Measurements from ENCODE around the gene TNFAIP8L2. TPM values are rescaled to one million over a fixed set of nuclear protein-coding genes. Genes with fewer than 3 reads are reported as not detected.
A peak's percentile ranks its signal among the peaks of the same experiment; 100 is the strongest.

Gene TNFAIP8L2
- total RNA-seq, result 10 to 100 TPM; 45.9 to 49.7 TPM
- polyA plus RNA-seq, result 10 to 100 TPM; 10.8 to 42.3 TPM

GRCh38 chr1:151156515-151156819 is at the start of gene TNFAIP8L2:
TSS of gene TNFAIP8L2 (plus strand) at chr1:151156649. CDS start at chr1:151158698, 2,049 bp downstream.
- peak within 1 kb of the TSS; percentile 89 to 96 (median 94) for H3K27ac Mint-ChIP-seq
- intact Hi-C loops (cut with micrococcal nuclease), result loop anchor here (1.0 to 5.0 kb wide), 9 partner anchors 36 to 594 kb away; partner anchors contain the start of genes GABPB2, MINDY1, PI4KB and PRUNE1
- peak within 1 kb of the TSS; percentile 82 to 98 for H3K4me3 ChIP-seq (ENCODE audit: low read length in 2 of 2)

GRCh38 chr1:151106894-151107293 is 49.6 kb upstream of the TNFAIP8L2 start:
- no peaks in the 10 kb centered on the region for H3K4me1 Mint-ChIP-seq
- H3K27ac ChIP-seq (ENCODE audit: low read depth, low read length), result no peak overlapping the region
- no peak overlapping the region for H3K4me3 ChIP-seq (ENCODE audit: low read length in 2 of 2)
- H3K27me3 ChIP-seq (ENCODE audit: insufficient read depth, low read length), result no peaks in the 10 kb centered on the region
- no peaks in the 10 kb centered on the region for H3K4me1 ChIP-seq (ENCODE audit: insufficient read depth, low read length)
- no peaks in the 10 kb centered on the region for H3K9me3 ChIP-seq (ENCODE audit: control insufficient read depth in 1 of 2, low read length in 2 of 2)
- intact Hi-C loops (cut with micrococcal nuclease), result no loop called here
- H3K36me3 Mint-ChIP-seq, result peaks cover 20 to 37% of the 10 kb centered on the region in 2 donors
- no peak for DNase-seq
- H3K4me3 Mint-ChIP-seq, result no peak overlapping the region
- no peaks in the 10 kb centered on the region for H3K9me3 Mint-ChIP-seq
- H3K36me3 ChIP-seq (ENCODE audit: insufficient read depth, low read length), result peaks cover 14% of the 10 kb centered on the region
- ChIA-PET CTCF (ENCODE audit: partially characterized antibody) (interaction anchor here (0.6 to 2.3 kb wide), 3 partner anchors 49 to 82 kb away, joined by 3 to 9 read pairs (median 3); partner anchors contain the start of gene TNFAIP8L2), POLR2A (ENCODE audit: partially characterized antibody) (no interaction called here)
- H3K27ac Mint-ChIP-seq, result peak overlapping the region in 1 of 7 donors; percentile 31
- no peaks in the 10 kb centered on the region for H3K27me3 Mint-ChIP-seq

More at GRCh38 chr1:151156515-151156819, at the start of gene TNFAIP8L2:
- no peaks in the 10 kb centered on the region for H3K27me3 Mint-ChIP-seq
- Histone ChIP-seq H3K27ac (ENCODE audit: low read depth, low read length) (peak within 1 kb of the TSS; percentile 68), H3K36me3 (ENCODE audit: insufficient read depth, low read length) (peaks cover 11% of the 10 kb centered on the region), H3K4me1 (ENCODE audit: insufficient read depth, low read length) (peaks cover 47% of the 10 kb centered on the region), H3K9me3 (ENCODE audit: control insufficient read depth in 1 of 2, low read length in 2 of 2) (no peaks in the 10 kb centered on the region), H3K27me3 (ENCODE audit: insufficient read depth, low read length) (no peaks in the 10 kb centered on the region)
- peaks cover 27 to 34% of the 10 kb centered on the region in 2 donors for H3K36me3 Mint-ChIP-seq
- peak; percentile 61 to 85 (median 65) for DNase-seq
- peak within 1 kb of the TSS; percentile 98 to 100 (median 98) for H3K4me3 Mint-ChIP-seq
- ChIA-PET CTCF (ENCODE audit: partially characterized antibody) (interaction anchor here (0.6 to 6.5 kb wide), 31 partner anchors 9 to 875 kb away, joined by 3 to 324 read pairs (median 6); partner anchors contain the start of genes C1orf56, CDC42SE1, GABPB2 and LYSMD1), POLR2A (ENCODE audit: partially characterized antibody) (interaction anchor here (0.6 to 7.8 kb wide), 29 partner anchors 9 to 578 kb away, joined by 3 to 79 read pairs (median 6); partner anchors contain the start of genes C1orf56, CDC42SE1, CERS2 and GABPB2)
- H3K4me1 Mint-ChIP-seq, result peaks cover 25 to 55% (median 35%) of the 10 kb centered on the region in 4 donors
- no peaks in the 10 kb centered on the region for H3K9me3 Mint-ChIP-seq

- ChIA-PET POLR2A (ENCODE audit: partially characterized antibody) (no interaction called here), CTCF (ENCODE audit: partially characterized antibody) (interaction anchor here (6.9 kb wide), 1 partner anchor 9 kb away, joined by 47 read pairs; no protein-coding TSS in a partner anchor)
- Histone ChIP-seq H3K4me1 (ENCODE audit: insufficient read depth, low read length) (no peaks in the 10 kb centered on the region), H3K36me3 (ENCODE audit: insufficient read depth, low read length) (peaks cover 14% of the 10 kb centered on the region), H3K27ac (ENCODE audit: low read depth, low read length) (no peak overlapping the region), H3K4me3 (ENCODE audit: low read length in 2 of 2) (no peak overlapping the region), H3K9me3 (ENCODE audit: control insufficient read depth in 1 of 2, low read length in 2 of 2) (no peaks in the 10 kb centered on the region), H3K27me3 (ENCODE audit: insufficient read depth, low read length) (no peaks in the 10 kb centered on the region)
- no peak overlapping the region for H3K4me3 Mint-ChIP-seq
- no peak for DNase-seq
- no peak overlapping the region for H3K27ac Mint-ChIP-seq
- no peaks in the 10 kb centered on the region for H3K4me1 Mint-ChIP-seq
- peaks cover 0 to 2% (median 0%) of the 10 kb centered on the region in 8 donors for H3K9me3 Mint-ChIP-seq
- H3K36me3 Mint-ChIP-seq, result peaks cover 20 to 35% of the 10 kb centered on the region in 2 donors
- H3K27me3 Mint-ChIP-seq, result no peaks in the 10 kb centered on the region
- intact Hi-C loops (cut with micrococcal nuclease), result no loop called here
Measured at GRCh38 chr1:151108331-151108730, 48.1 kb upstream of the TNFAIP8L2 start.

- Mint-ChIP-seq H3K4me1 (no peaks in the 10 kb centered on the region), H3K27ac (no peak overlapping the region), H3K4me3 (no peak overlapping the region), H3K9me3 (peaks cover 0 to 2% (median 0%) of the 10 kb centered on the region in 8 donors), H3K27me3 (no peaks in the 10 kb centered on the region), H3K36me3 (peaks cover 20 to 29% of the 10 kb centered on the region in 2 donors)
- Histone ChIP-seq H3K27ac (ENCODE audit: low read depth, low read length) (no peak overlapping the region), H3K4me3 (ENCODE audit: low read length in 2 of 2) (no peak overlapping the region), H3K4me1 (ENCODE audit: insufficient read depth, low read length) (no peaks in the 10 kb centered on the region), H3K36me3 (ENCODE audit: insufficient read depth, low read length) (peaks cover 12% of the 10 kb centered on the region), H3K27me3 (ENCODE audit: insufficient read depth, low read length) (no peaks in the 10 kb centered on the region), H3K9me3 (ENCODE audit: control insufficient read depth in 1 of 2, low read length in 2 of 2) (no peaks in the 10 kb centered on the region)
- DNase-seq, result no peak
- ChIA-PET POLR2A (ENCODE audit: partially characterized antibody) (interaction anchor here (0.6 to 1.0 kb wide), 3 partner anchors 17 to 74 kb away, joined by 3 read pairs; partner anchors contain the start of gene TNFAIP8L2), CTCF (ENCODE audit: partially characterized antibody) (interaction anchor here (6.9 kb wide), 1 partner anchor 14 kb away, joined by 47 read pairs; no protein-coding TSS in a partner anchor)
- intact Hi-C loops (cut with micrococcal nuclease), result no loop called here
Measured at GRCh38 chr1:151113877-151114276, 42.6 kb upstream of the TNFAIP8L2 start.

- no peaks in the 10 kb centered on the region for H3K4me1 ChIP-seq (ENCODE audit: insufficient read depth, low read length)
- H3K9me3 Mint-ChIP-seq, result no peaks in the 10 kb centered on the region
- no peaks in the 10 kb centered on the region for H3K9me3 ChIP-seq (ENCODE audit: control insufficient read depth in 1 of 2, low read length in 2 of 2)
- no peaks in the 10 kb centered on the region for H3K27me3 ChIP-seq (ENCODE audit: insufficient read depth, low read length)
- H3K36me3 ChIP-seq (ENCODE audit: insufficient read depth, low read length), result no peaks in the 10 kb centered on the region
- H3K4me3 Mint-ChIP-seq, result peak overlapping the region in 6 of 8 donors; percentile 6 to 60 (median 35)
- intact Hi-C loops (cut with micrococcal nuclease), result no loop called here
- no peak overlapping the region for H3K27ac ChIP-seq (ENCODE audit: low read depth, low read length)
- peak overlapping the region in 5 of 7 donors; percentile 63 to 87 (median 80) for H3K27ac Mint-ChIP-seq
- peak in 2 of 5 donors; percentile 13 to 24 for DNase-seq
- ChIA-PET CTCF (ENCODE audit: partially characterized antibody) (interaction anchor here (1.1 to 1.7 kb wide), 3 partner anchors 10 to 25 kb away, joined by 3 to 6 read pairs (median 4); no protein-coding TSS in a partner anchor), POLR2A (ENCODE audit: partially characterized antibody) (interaction anchor here (0.6 kb wide), 1 partner anchor 571 kb away, joined by 4 read pairs; no protein-coding TSS in a partner anchor)
- H3K4me3 ChIP-seq (ENCODE audit: low read length in 2 of 2), result no peak overlapping the region
- H3K27me3 Mint-ChIP-seq, result no peaks in the 10 kb centered on the region
- peaks cover 28 to 30% of the 10 kb centered on the region in 2 donors for H3K36me3 Mint-ChIP-seq
- peaks cover 4 to 9% (median 8%) of the 10 kb centered on the region in 4 donors for H3K4me1 Mint-ChIP-seq
Measured at GRCh38 chr1:151124763-151125403, 31.6 kb upstream of the TNFAIP8L2 start.

DNA sequence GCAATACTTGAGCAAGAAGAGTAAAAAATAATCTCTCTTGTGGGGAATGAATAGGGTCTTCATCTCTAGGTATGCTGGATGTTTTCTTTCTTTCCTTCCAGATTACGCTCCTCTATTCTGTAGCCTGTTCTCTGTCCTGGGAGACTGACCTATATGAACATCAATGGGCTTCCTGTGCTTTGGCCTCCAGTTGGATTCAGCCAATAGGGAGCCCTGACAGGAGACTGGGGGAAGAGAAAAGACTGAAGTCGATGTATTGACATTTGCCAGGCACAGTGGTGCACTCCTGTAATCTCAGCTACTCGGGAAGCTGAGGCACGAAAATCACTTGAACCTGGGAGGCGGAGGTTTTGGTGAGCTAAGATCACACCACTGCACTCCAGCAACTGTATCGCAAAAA is 27.6 kb upstream of the TNFAIP8L2 start:
- no peak overlapping the region for H3K27ac Mint-ChIP-seq
- H3K9me3 ChIP-seq (ENCODE audit: control insufficient read depth in 1 of 2, low read length in 2 of 2), result no peaks in the 10 kb centered on the region
- CTCF ChIA-PET (ENCODE audit: partially characterized antibody), result interaction anchor here (0.6 to 1.0 kb wide), 5 partner anchors 26 to 119 kb away, joined by 3 to 4 read pairs (median 3); partner anchors contain the start of gene VPS72
- peaks cover 7 to 21% (median 15%) of the 10 kb centered on the region in 4 donors for H3K4me1 Mint-ChIP-seq
- H3K4me3 Mint-ChIP-seq, result no peak overlapping the region
- H3K27ac ChIP-seq (ENCODE audit: low read depth, low read length), result no peak overlapping the region
- peaks cover 3 to 11% of the 10 kb centered on the region in 2 donors for H3K27me3 Mint-ChIP-seq
- H3K4me3 ChIP-seq (ENCODE audit: low read length in 2 of 2), result no peak overlapping the region
- no peaks in the 10 kb centered on the region for H3K36me3 ChIP-seq (ENCODE audit: insufficient read depth, low read length)
- POLR2A ChIA-PET (ENCODE audit: partially characterized antibody), result no interaction called here
- DNase-seq, result no peak
- intact Hi-C loops (cut with micrococcal nuclease), result no loop called here
- H3K9me3 Mint-ChIP-seq, result no peaks in the 10 kb centered on the region
- H3K36me3 Mint-ChIP-seq, result peaks cover 8 to 11% of the 10 kb centered on the region in 2 donors
- peaks cover 6% of the 10 kb centered on the region for H3K27me3 ChIP-seq (ENCODE audit: insufficient read depth, low read length)
- H3K4me1 ChIP-seq (ENCODE audit: insufficient read depth, low read length), result peaks cover 14% of the 10 kb centered on the region

All from CD4-positive, alpha-beta memory T cell (primary cell).